AG09319 (cell line): ENCODE measurements around the gene CPOX.
"Not testable (repeated sequence)": the region's sequence is repeated elsewhere in the genome, so short reads cannot be mapped to it uniquely, and the experiment has no call there.

Source experiments
- DNase-seq: peaks from one replicate; pipeline ENCODE4 v3.0.0-alpha.2; 2010; ENCODE audit warnings: low read depth; ENCODE audit errors: extremely low read depth
- TF ChIP-seq, protein P1 (sequence below): IDR thresholded peaks from 2 replicates; pipeline ENCODE4 v1.5.1; 2011; ENCODE audit warnings: low read depth, mild to moderate bottlenecking, inconsistent platforms, low read length, moderate library complexity

CPOX gene

DNA sequence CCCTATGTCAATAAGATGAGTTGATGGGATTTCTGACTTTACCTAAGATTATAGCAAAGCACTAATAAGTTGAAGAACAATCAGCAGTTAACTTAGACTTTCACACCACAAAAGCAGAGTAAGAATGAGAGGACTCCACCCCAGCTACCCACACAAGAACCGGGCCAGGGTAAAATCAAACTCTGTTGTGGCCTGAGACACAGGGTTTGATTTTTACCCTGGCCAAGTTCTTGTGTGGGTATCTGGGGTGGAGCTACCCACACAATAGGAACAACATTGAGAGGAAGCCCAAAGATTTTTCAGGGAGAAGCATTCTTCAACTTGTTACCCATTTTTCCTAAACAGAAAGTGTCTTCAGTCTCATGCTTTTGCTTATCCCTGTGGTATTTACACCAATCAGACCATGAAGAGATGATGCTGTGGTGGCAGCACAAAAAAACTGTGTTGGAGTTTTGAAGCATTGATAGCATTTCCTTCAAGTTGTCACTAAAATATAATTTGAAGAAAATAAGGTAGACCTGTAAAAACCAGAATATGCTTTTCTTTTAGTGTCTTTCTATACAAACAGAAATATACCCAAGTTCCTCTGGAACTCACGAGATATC is 25.6 kb downstream of the CPOX start:
- DNase-seq: no peak
- TF ChIP-seq, protein P1, sequence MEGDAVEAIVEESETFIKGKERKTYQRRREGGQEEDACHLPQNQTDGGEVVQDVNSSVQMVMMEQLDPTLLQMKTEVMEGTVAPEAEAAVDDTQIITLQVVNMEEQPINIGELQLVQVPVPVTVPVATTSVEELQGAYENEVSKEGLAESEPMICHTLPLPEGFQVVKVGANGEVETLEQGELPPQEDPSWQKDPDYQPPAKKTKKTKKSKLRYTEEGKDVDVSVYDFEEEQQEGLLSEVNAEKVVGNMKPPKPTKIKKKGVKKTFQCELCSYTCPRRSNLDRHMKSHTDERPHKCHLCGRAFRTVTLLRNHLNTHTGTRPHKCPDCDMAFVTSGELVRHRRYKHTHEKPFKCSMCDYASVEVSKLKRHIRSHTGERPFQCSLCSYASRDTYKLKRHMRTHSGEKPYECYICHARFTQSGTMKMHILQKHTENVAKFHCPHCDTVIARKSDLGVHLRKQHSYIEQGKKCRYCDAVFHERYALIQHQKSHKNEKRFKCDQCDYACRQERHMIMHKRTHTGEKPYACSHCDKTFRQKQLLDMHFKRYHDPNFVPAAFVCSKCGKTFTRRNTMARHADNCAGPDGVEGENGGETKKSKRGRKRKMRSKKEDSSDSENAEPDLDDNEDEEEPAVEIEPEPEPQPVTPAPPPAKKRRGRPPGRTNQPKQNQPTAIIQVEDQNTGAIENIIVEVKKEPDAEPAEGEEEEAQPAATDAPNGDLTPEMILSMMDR: no peak

DNA sequence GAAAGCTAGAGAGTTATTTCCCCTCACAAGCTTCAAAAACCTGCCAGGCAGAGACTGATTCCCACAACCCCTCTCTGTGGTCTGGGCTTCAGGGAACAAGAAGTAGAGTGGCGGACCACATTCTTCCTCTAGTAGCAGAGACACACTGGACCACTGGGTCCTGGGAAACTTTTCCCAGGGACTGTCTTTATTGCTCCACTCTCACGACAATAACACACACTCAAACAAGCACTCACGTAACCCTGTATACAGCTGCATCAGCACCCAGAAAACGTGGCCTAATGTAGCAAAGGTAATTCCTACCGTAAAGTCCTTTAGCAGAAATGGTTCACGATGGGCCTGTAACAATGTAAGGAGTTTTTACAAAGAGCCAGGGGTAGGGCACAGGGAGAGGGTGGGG is 27.6 kb downstream of the CPOX start:
- TF ChIP-seq, protein P1: no peak

DNA sequence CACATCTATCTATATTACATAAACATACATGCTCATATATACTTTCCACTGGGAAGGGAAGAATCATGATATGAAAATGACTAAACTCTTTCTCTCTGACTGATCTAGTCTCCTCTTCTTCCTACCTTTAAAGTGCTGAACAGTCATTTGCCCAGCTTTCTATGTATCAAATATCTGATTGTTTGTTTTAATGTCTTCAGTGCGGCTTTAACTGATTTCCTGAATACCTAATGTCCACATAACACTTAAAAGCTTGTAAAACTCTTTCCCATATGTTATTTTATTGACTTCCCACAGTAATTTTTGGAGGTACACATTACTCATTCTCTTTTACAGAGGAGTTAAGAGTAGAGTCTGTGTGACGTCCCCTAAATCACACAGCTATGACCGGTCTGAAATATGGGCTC is 28.2 kb downstream of the CPOX start:
- no peak for DNase-seq
- TF ChIP-seq, protein P1: no peak

More for the DNA sequence above, 27.6 kb downstream of the CPOX start:
- no peak for DNase-seq

DNA sequence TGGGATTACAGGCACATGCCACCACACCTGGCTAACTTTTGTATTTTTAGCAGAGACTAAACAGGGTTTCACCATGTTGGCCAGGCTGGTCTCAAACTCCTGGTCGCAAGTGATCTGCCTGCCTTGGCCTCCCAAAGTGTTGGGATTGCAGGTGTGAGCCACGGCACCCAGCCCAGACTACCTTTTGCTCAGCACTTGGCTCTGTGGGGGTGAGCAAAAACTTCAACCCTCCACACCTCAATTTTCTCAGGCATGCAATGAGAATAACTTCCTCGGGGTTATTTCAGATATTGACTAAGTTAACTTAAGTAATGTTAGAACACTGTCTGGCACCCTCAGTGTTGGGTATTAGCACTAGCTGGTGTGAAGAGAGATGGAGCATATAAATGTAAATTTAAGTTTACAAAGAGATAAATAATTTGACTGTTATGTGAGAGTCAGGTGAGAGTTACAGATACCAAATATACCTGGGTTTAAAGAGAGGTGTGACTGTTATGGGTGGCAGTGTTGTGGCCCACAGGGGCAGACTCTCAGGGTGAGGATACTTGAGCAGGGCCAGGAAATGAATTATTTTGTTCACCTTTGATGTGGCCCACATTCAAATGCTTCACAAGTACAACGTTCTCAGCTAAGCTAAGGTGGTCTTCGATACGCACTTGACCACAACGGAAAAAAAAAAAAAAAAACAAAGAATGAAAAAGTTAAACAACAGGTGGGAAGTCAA is 29.0 kb downstream of the CPOX start:
- TF ChIP-seq, protein P1: no peak
- no peak for DNase-seq

DNA sequence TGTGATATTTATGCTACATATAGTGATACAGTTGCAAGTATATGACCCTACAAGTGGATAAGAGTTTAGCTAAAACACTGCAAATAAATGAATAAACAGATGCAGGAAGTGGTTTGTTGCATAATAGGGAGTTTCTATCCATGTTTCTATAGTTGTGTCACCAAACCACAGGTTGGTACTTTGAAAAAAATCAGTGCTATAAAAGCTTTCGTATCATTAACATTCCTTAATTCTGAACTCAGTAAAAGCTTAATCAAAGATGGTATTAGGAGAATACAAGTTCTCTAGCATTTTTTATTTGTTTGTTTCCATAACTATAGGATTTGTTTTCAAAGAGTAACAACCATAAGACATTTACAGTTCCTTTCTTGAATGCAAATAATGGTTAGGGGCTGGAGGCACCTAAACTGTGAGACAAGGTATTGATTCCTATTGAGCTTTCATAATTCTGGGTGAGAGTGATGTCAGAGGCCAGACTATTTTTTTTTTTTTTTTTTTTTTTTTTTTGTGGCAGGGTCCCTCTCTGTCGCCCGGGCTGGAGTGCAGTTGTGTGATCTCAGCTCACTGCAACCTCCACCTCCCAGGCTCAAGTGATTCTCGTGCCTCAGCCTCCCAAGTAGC is 29.6 kb downstream of the CPOX start:
- no peak for DNase-seq
- TF ChIP-seq, protein P1: no peak

DNA sequence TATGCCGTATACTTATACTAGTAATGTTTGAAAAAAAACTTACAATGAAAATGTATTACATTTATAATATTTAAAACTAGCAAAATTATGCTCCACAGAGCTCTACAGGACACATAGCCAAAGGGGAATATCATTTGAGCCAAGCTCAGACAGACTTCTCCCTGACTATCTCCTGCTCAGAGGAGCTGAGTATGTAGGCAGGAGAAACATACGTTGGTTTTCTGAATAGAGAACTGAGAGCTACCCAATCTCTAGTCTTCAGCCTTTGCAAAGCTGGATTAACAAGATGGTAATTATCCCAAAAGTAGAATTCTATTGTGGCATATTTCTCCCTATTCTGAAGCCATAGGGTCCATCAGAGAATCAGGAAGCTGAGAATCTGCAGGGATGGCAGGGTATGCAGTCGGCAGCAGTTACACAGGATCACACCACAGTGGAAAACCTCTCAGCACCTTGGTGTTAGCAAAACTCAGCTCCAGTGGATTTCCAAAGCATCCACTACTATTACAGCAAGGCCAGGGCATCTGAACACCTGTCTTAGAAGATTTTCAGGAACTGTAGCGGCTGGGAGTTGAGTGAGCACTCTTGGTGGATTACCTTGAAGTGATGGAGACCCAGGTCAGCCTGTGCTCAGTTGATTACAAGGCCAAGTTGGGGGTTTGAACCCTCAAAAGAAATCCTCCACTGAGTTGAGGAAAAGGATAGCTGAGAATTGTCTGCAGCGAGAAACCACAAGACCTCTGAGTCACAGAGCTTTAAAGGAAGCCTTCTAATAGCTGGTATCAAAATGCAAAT is 31.5 kb downstream of the CPOX start:
- no peak for DNase-seq
- TF ChIP-seq, protein P1: no peak

DNA sequence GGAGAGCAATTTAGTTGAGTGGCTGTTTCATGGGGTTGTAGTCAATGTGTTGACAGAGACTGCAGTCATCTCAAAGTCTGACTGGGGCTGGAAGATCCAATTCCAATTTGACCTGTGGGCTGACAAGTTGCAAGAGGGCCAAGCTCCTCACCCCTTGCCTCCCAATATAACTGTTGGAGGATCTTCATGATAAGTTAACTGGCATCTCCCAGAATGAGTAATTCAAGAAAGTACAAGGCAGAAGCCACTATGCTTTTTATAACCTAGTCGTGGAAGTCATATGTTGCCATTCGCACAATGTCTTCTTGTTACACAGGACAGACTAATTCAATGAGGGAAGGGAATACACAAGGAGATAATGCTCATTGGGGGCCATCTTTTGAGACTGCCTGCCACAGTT is 32.5 kb downstream of the CPOX start:
- DNase-seq: no peak
- TF ChIP-seq, protein P1: no peak

DNA sequence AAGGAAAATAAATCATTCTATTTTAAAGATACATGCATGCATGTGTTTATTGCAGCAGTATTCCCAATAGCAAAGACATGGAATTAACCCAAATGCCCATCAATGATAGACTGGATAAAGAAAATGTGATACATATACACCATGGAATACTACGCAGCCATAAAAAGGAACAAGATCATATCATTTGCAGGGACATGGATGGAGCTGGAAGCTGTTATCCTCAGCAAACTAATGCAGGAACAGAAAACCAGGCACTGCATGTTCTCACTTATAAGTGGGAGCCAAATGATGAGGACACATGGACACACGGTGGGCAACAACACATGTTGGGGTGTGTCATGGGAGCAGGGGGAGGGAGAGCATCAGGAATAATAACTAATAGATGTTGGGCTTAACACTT is 33.6 kb downstream of the CPOX start:
- not testable (repeated sequence) for DNase-seq
